ENCODE measurements around the gene TP53RK. TPM values are rescaled to one million over a fixed set of nuclear protein-coding genes. Genes with fewer than 3 reads are reported as not detected.
"Not testable (repeated sequence)": the region's sequence is repeated elsewhere in the genome, so short reads cannot be mapped to it uniquely, and the experiment has no call there.

The TP53RK gene
- total and polyA plus RNA-seq, 9 donors = 7.7 to 17.5 (median 13.4) TPM

DNA sequence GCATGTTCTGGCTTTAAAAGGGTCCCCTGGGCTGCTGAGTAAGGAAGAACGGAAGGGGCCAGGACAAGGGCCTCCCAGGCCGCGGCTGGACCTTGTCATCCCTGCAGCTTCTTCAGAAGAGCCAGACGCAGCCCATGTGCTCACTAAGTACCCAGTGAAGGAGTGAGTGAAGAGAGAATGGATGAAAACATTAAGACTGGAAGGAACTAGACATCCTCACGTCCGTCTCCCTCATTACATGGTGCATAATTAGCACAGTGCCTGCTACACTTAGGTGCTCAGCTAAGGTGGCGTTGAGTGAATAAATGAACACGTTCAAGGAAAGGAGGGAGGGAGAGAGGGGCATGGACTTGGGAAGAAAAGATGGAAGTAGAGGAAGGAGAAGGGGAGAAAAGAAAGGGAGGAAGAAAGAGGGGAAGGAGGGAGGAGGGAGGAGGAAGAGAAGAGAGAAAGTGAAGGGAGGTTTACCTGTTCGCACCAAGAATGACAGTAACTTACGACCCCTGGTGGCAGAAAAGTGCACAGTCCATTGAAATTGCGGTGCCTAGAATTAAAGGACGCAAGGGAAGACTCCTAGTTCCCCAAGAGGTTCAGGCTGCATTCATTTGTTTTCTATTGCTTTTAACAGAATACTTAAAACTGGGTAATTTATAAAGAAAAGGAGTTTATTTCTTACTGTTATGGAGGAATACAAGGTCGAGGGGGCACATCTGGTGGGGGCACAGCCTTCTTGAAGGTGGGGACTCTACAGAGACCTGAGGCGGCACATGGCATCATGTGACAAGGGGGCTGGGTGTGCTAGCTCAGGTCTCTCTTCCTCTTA, 8.0 kb downstream of the TP53RK start:
- 52 to 53% (median 52%) methylated on average over 14 of the region's 14 CpGs for WGBS, 3 donors
- Histone ChIP-seq H3K4me1 (ENCODE audit: insufficient read depth) (peaks cover 8% of the 10 kb centered on the region), H3K27me3 (no peaks in the 10 kb centered on the region), H3K27ac (no peak overlapping the region), H3K36me3 (no peaks in the 10 kb centered on the region), H3K9me3 (no peaks in the 10 kb centered on the region), H3K4me3 (no peak overlapping the region)
- TF ChIP-seq POLR2A (IDR thresholded peaks at IDR 0.05) = no peak
- TF ChIP-seq, protein P1, sequence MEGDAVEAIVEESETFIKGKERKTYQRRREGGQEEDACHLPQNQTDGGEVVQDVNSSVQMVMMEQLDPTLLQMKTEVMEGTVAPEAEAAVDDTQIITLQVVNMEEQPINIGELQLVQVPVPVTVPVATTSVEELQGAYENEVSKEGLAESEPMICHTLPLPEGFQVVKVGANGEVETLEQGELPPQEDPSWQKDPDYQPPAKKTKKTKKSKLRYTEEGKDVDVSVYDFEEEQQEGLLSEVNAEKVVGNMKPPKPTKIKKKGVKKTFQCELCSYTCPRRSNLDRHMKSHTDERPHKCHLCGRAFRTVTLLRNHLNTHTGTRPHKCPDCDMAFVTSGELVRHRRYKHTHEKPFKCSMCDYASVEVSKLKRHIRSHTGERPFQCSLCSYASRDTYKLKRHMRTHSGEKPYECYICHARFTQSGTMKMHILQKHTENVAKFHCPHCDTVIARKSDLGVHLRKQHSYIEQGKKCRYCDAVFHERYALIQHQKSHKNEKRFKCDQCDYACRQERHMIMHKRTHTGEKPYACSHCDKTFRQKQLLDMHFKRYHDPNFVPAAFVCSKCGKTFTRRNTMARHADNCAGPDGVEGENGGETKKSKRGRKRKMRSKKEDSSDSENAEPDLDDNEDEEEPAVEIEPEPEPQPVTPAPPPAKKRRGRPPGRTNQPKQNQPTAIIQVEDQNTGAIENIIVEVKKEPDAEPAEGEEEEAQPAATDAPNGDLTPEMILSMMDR (IDR thresholded peaks at IDR 0.05) = peak; percentile 18 to 57 (median 37)
- peak; percentile 30 to 63 (median 53) for DNase-seq
- intact Hi-C loops (cut with DNase I) = loop anchor here in 2 of 4 donors (5.0 kb wide), 2 partner anchors 119 to 124 kb away; no protein-coding TSS in a partner anchor

DNA sequence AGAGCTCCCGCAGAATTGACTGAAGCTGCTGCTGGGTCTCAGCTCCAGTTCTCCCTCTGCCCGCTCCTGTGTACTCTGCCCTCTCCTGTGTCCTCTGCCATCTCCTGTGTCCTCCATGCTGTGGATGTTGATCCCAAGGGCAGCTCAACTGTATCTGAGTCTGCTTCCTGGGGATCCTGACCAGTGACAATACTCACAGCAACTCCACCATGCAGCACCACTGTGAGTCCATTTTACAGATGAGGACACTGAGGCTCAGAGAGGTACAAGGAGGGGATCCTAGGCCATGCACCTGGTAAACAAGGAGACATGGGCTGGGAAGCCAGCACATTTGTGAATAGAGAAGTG, 8.6 kb downstream of the TP53RK start:
- Histone ChIP-seq H3K4me3 (no peak overlapping the region), H3K27ac (no peak overlapping the region), H3K4me1 (ENCODE audit: insufficient read depth) (peaks cover 8% of the 10 kb centered on the region), H3K36me3 (no peaks in the 10 kb centered on the region), H3K9me3 (no peaks in the 10 kb centered on the region), H3K27me3 (no peaks in the 10 kb centered on the region)
- TF ChIP-seq POLR2A (IDR thresholded peaks at IDR 0.05) = no peak
- DNase-seq = no peak
- intact Hi-C loops (cut with DNase I) = loop anchor here in 2 of 4 donors (5.0 kb wide), 2 partner anchors 118 to 123 kb away; no protein-coding TSS in a partner anchor
- 93 to 100% (median 94%) methylated on average over 2 of the region's 2 CpGs for WGBS, 3 donors

DNA sequence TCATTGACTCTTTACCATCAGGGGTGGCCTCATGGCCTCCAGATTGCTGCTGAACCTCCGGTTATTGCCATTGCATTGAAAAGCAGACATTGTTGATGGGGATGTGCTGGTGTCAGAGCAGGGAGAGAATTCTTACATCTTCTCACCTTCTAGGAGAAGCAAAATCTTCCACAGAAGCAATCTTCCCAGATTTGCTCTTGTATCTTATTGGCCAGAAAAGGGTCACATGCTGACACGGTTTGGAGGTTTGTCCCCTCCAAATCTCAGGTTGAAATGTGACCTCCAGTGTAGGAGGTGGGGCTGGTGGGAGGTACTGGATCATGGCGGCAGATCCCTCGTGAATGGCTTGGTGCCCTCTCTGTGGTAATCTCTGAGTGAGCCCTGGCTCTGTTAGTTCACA, 10.7 kb downstream of the TP53RK start:
- no peak overlapping the region for H3K27ac ChIP-seq
- DNase-seq = no peak
- no peaks in the 10 kb centered on the region for H3K9me3 ChIP-seq
- H3K4me1 ChIP-seq (ENCODE audit: insufficient read depth) = peaks cover 7% of the 10 kb centered on the region
- intact Hi-C loops (cut with DNase I) = no loop called here
- WGBS, 3 donors = 77 to 85% (median 79%) methylated on average over 4 of the region's 4 CpGs
- TF ChIP-seq, protein P1 (IDR thresholded peaks at IDR 0.05) = no peak
- no peak for TF ChIP-seq POLR2A (IDR thresholded peaks at IDR 0.05)
- no peaks in the 10 kb centered on the region for H3K36me3 ChIP-seq
- no peak overlapping the region for H3K4me3 ChIP-seq
- no peaks in the 10 kb centered on the region for H3K27me3 ChIP-seq

DNA sequence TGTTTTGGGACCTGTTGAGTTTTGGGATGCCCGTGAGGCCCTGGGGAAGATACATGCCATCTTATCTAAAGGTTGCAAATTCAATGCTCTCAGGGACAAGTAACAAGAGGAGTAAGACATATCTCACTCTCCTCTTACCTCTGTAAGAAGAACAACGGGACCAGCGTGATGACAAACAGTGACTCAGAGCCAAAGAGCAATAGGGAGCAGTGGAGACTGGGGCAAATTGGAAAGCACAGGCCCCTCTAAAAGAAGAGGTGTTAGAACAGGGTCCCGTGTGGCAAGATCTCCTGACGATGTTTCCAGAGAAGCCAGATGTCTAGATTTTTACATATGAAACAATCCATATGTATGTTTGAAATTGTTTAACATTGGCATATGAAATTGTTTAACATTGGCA, 11.6 kb downstream of the TP53RK start:
- H3K36me3 ChIP-seq = no peaks in the 10 kb centered on the region
- H3K9me3 ChIP-seq = no peaks in the 10 kb centered on the region
- intact Hi-C loops (cut with DNase I) = no loop called here
- no peaks in the 10 kb centered on the region for H3K27me3 ChIP-seq
- H3K4me1 ChIP-seq (ENCODE audit: insufficient read depth) = peaks cover 3% of the 10 kb centered on the region
- TF ChIP-seq, protein P1 (IDR thresholded peaks at IDR 0.05) = no peak
- TF ChIP-seq POLR2A (IDR thresholded peaks at IDR 0.05) (no peak), EP300 (IDR thresholded peaks at IDR 0.05) (no peak)
- no peak for DNase-seq
- 84 to 92% (median 89%) methylated on average over 5 of the region's 5 CpGs for WGBS, 3 donors
- no peak overlapping the region for H3K4me3 ChIP-seq
- H3K27ac ChIP-seq = no peak overlapping the region

DNA sequence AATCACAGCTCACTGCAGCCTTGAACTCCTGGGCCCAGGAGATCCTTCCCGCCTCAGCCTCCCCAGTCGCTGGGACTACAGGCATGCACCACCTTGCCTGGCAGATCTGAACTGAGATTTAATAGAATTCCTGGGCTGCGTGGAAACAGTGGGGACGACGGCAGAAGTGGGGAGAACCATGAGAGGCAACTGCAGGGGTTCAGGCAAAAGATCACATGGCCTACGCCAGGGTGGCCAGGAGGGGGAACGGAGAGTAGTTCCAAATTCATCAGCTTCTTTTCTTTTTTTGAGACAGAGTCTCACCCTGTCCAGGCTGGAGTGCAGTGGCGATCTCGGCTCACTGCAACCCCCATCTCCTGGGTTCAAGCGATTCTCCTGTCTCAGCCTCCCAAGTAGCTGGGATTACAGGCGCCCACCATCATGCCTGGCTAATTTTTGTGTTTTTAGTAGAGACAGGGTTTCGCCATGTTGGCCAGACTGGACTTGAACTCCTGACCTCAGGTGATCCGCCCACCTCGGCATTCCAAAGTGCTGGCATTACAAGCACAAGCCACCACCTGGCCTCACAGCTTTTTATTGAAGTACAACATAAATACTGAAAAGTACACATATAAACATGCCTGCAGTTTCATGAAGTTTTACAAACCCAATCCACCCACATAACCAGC, 12.5 kb downstream of the TP53RK start:
- intact Hi-C loops (cut with DNase I) = not testable (repeated sequence)
- 83 to 91% (median 86%) methylated on average over 13 to 14 of the region's 14 CpGs for WGBS, 3 donors

More for the DNA sequence above, 12.5 kb downstream of the TP53RK start:
- not testable (repeated sequence) for H3K4me3 ChIP-seq; DNase-seq; H3K9me3 ChIP-seq; H3K27ac ChIP-seq; H3K4me1 ChIP-seq (ENCODE audit: insufficient read depth); H3K36me3 ChIP-seq; H3K27me3 ChIP-seq
